Measurements from ENCODE around the gene SLC6A5.

Gene SLC6A5

GRCh38 chr11:20609727-20610707, 10.6 kb downstream of the SLC6A5 start:
- Histone ChIP-seq H3K27ac (ENCODE audit: low read depth, low read length, severe bottlenecking) (no peak overlapping the region), H3K4me1 (ENCODE audit: control insufficient read depth, insufficient read depth, low read length, poor library complexity, severe bottlenecking) (peaks cover 6% of the 10 kb centered on the region), H3K36me3 (ENCODE audit: control insufficient read depth, insufficient read depth, low read length) (no peaks in the 10 kb centered on the region), H3K9me3 (ENCODE audit: control insufficient read depth, low read length) (no peaks in the 10 kb centered on the region), H3K4me3 (ENCODE audit: extremely low read depth, insufficient read depth, low read length, poor library complexity, severe bottlenecking) (no peak overlapping the region)
- WGBS, 2 experiments (ENCODE audit: insufficient coverage in 2 of 2), result 21 to 22% methylated on average over 9 to 24 of the region's 30 CpGs

- H3K4me1 ChIP-seq (ENCODE audit: control insufficient read depth, insufficient read depth, low read length, poor library complexity, severe bottlenecking), result peaks cover 6% of the 10 kb centered on the region
- WGBS, 2 experiments (ENCODE audit: insufficient coverage in 2 of 2), result 66% methylated on average over 3 of the region's 3 CpGs; no CpG with 5 or more reads in 1 of the 2 experiments
- no peaks in the 10 kb centered on the region for H3K9me3 ChIP-seq (ENCODE audit: control insufficient read depth, low read length)
- no peak overlapping the region for H3K27ac ChIP-seq (ENCODE audit: low read depth, low read length, severe bottlenecking)
- no peaks in the 10 kb centered on the region for H3K36me3 ChIP-seq (ENCODE audit: control insufficient read depth, insufficient read depth, low read length)
- H3K4me3 ChIP-seq (ENCODE audit: extremely low read depth, insufficient read depth, low read length, poor library complexity, severe bottlenecking), result no peak overlapping the region
These were observed 11.4 kb downstream of the SLC6A5 start for GRCh38 chr11:20610825-20611224.

GRCh38 chr11:20611445-20611844, 12.0 kb downstream of the SLC6A5 start:
- Histone ChIP-seq H3K9me3 (ENCODE audit: control insufficient read depth, low read length) (no peaks in the 10 kb centered on the region), H3K4me3 (ENCODE audit: extremely low read depth, insufficient read depth, low read length, poor library complexity, severe bottlenecking) (no peak overlapping the region), H3K36me3 (ENCODE audit: control insufficient read depth, insufficient read depth, low read length) (no peaks in the 10 kb centered on the region), H3K27ac (ENCODE audit: low read depth, low read length, severe bottlenecking) (no peak overlapping the region), H3K4me1 (ENCODE audit: control insufficient read depth, insufficient read depth, low read length, poor library complexity, severe bottlenecking) (peaks cover 6% of the 10 kb centered on the region)
- 100% methylated on average over 1 of the region's 2 CpGs; no CpG with 5 or more reads in 1 of the 2 experiments for WGBS, 2 experiments (ENCODE audit: insufficient coverage in 2 of 2)

GRCh38 chr11:20611892-20612291, 12.5 kb downstream of the SLC6A5 start:
- Histone ChIP-seq H3K36me3 (ENCODE audit: control insufficient read depth, insufficient read depth, low read length) (no peaks in the 10 kb centered on the region), H3K4me3 (ENCODE audit: extremely low read depth, insufficient read depth, low read length, poor library complexity, severe bottlenecking) (no peak overlapping the region), H3K27ac (ENCODE audit: low read depth, low read length, severe bottlenecking) (no peak overlapping the region), H3K4me1 (ENCODE audit: control insufficient read depth, insufficient read depth, low read length, poor library complexity, severe bottlenecking) (peaks cover 6% of the 10 kb centered on the region), H3K9me3 (ENCODE audit: control insufficient read depth, low read length) (no peaks in the 10 kb centered on the region)
- 83% methylated on average over 1 of the region's 4 CpGs; no CpG with 5 or more reads in 1 of the 2 experiments for WGBS, 2 experiments (ENCODE audit: insufficient coverage in 2 of 2)

GRCh38 chr11:20612416-20612815, 13.0 kb downstream of the SLC6A5 start:
- Histone ChIP-seq H3K4me1 (ENCODE audit: control insufficient read depth, insufficient read depth, low read length, poor library complexity, severe bottlenecking) (peaks cover 6% of the 10 kb centered on the region), H3K36me3 (ENCODE audit: control insufficient read depth, insufficient read depth, low read length) (no peaks in the 10 kb centered on the region), H3K9me3 (ENCODE audit: control insufficient read depth, low read length) (no peaks in the 10 kb centered on the region), H3K4me3 (ENCODE audit: extremely low read depth, insufficient read depth, low read length, poor library complexity, severe bottlenecking) (no peak overlapping the region), H3K27ac (ENCODE audit: low read depth, low read length, severe bottlenecking) (no peak overlapping the region)
- WGBS, 2 experiments (ENCODE audit: insufficient coverage in 2 of 2), result 100% methylated on average over 1 of the region's 3 CpGs; no CpG with 5 or more reads in 1 of the 2 experiments

- H3K27ac ChIP-seq (ENCODE audit: low read depth, low read length, severe bottlenecking), result no peak overlapping the region
- H3K36me3 ChIP-seq (ENCODE audit: control insufficient read depth, insufficient read depth, low read length), result no peaks in the 10 kb centered on the region
- 76 to 81% methylated on average over 2 to 3 of the region's 5 CpGs for WGBS, 2 experiments (ENCODE audit: insufficient coverage in 2 of 2)
These were observed 17.5 kb downstream of the SLC6A5 start for GRCh38 chr11:20616920-20617319.

GRCh38 chr11:20617346-20618005, 18.1 kb downstream of the SLC6A5 start:
- WGBS, 2 experiments (ENCODE audit: insufficient coverage in 2 of 2), result 61 to 63% methylated on average over 3 of the region's 4 CpGs

More at GRCh38 chr11:20616920-20617319, 17.5 kb downstream of the SLC6A5 start:
- Histone ChIP-seq H3K4me1 (ENCODE audit: control insufficient read depth, insufficient read depth, low read length, poor library complexity, severe bottlenecking) (no peaks in the 10 kb centered on the region), H3K9me3 (ENCODE audit: control insufficient read depth, low read length) (no peaks in the 10 kb centered on the region), H3K4me3 (ENCODE audit: extremely low read depth, insufficient read depth, low read length, poor library complexity, severe bottlenecking) (no peak overlapping the region)

GRCh38 chr11:20618083-20618482, 18.7 kb downstream of the SLC6A5 start:
- Histone ChIP-seq H3K4me3 (ENCODE audit: extremely low read depth, insufficient read depth, low read length, poor library complexity, severe bottlenecking) (no peak overlapping the region), H3K9me3 (ENCODE audit: control insufficient read depth, low read length) (no peaks in the 10 kb centered on the region), H3K4me1 (ENCODE audit: control insufficient read depth, insufficient read depth, low read length, poor library complexity, severe bottlenecking) (no peaks in the 10 kb centered on the region), H3K27ac (ENCODE audit: low read depth, low read length, severe bottlenecking) (no peak overlapping the region), H3K36me3 (ENCODE audit: control insufficient read depth, insufficient read depth, low read length) (no peaks in the 10 kb centered on the region)
- WGBS, 2 experiments (ENCODE audit: insufficient coverage in 2 of 2), result 100% methylated on average over 1 of the region's 1 CpG; no CpG with 5 or more reads in 1 of the 2 experiments

More at GRCh38 chr11:20617346-20618005, 18.1 kb downstream of the SLC6A5 start:
- Histone ChIP-seq H3K36me3 (ENCODE audit: control insufficient read depth, insufficient read depth, low read length) (no peaks in the 10 kb centered on the region), H3K4me3 (ENCODE audit: extremely low read depth, insufficient read depth, low read length, poor library complexity, severe bottlenecking) (no peak overlapping the region), H3K4me1 (ENCODE audit: control insufficient read depth, insufficient read depth, low read length, poor library complexity, severe bottlenecking) (no peaks in the 10 kb centered on the region), H3K27ac (ENCODE audit: low read depth, low read length, severe bottlenecking) (no peak overlapping the region), H3K9me3 (ENCODE audit: control insufficient read depth, low read length) (no peaks in the 10 kb centered on the region)

- H3K36me3 ChIP-seq (ENCODE audit: control insufficient read depth, insufficient read depth, low read length), result no peaks in the 10 kb centered on the region
- no peak overlapping the region for H3K27ac ChIP-seq (ENCODE audit: low read depth, low read length, severe bottlenecking)
- no peaks in the 10 kb centered on the region for H3K9me3 ChIP-seq (ENCODE audit: control insufficient read depth, low read length)
- WGBS, 2 experiments (ENCODE audit: insufficient coverage in 2 of 2), result no CpG with 5 or more reads among the region's 2 CpGs
- no peaks in the 10 kb centered on the region for H3K4me1 ChIP-seq (ENCODE audit: control insufficient read depth, insufficient read depth, low read length, poor library complexity, severe bottlenecking)
- no peak overlapping the region for H3K4me3 ChIP-seq (ENCODE audit: extremely low read depth, insufficient read depth, low read length, poor library complexity, severe bottlenecking)
These were observed 21.6 kb downstream of the SLC6A5 start for GRCh38 chr11:20620988-20621387.

- no peaks in the 10 kb centered on the region for H3K36me3 ChIP-seq (ENCODE audit: control insufficient read depth, insufficient read depth, low read length)
- H3K4me1 ChIP-seq (ENCODE audit: control insufficient read depth, insufficient read depth, low read length, poor library complexity, severe bottlenecking), result no peaks in the 10 kb centered on the region
- H3K9me3 ChIP-seq (ENCODE audit: control insufficient read depth, low read length), result no peaks in the 10 kb centered on the region
- no peak overlapping the region for H3K27ac ChIP-seq (ENCODE audit: low read depth, low read length, severe bottlenecking)
- 16 to 32% methylated on average over 6 of the region's 6 CpGs for WGBS, 2 experiments (ENCODE audit: insufficient coverage in 2 of 2)
- no peak overlapping the region for H3K4me3 ChIP-seq (ENCODE audit: extremely low read depth, insufficient read depth, low read length, poor library complexity, severe bottlenecking)
These were observed 22.3 kb downstream of the SLC6A5 start for GRCh38 chr11:20621679-20622078.
